HG02840 (cell line): ENCODE results near the gene ADGRB3.
"Not testable (repeated sequence)": the region's sequence is repeated elsewhere in the genome, so short reads cannot be mapped to it uniquely, and the experiment has no call there.

Experiments
- ATAC-seq: cut with Tn5 transposase; IDR thresholded peaks from one replicate; pipeline ENCODE4 v1.9.1; 2021; ENCODE audit warnings: mild to moderate bottlenecking, moderate library complexity, moderate number of reproducible peaks; ENCODE audit not compliant: unreplicated experiment, low FRiP score

ADGRB3 gene

DNA sequence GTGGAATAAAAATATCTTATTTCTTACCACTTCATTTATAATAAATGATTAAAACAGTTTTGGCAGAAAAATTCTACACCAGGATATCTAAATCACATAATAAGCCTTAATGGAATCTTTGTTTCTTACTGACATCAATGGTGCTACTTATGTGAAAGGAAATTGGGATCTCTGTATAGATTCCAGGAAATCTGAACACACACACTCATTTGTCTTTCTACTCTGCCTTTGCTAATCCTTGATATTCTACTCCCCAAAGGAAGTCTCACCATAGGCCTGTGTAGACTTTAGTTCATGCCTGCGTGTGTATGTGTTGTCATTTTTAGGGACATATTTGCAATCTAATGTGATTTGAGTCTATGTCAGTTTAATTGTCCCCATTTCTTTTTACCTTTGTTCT is 7.9 kb downstream of the ADGRB3 start:
- no peak for ATAC-seq

DNA sequence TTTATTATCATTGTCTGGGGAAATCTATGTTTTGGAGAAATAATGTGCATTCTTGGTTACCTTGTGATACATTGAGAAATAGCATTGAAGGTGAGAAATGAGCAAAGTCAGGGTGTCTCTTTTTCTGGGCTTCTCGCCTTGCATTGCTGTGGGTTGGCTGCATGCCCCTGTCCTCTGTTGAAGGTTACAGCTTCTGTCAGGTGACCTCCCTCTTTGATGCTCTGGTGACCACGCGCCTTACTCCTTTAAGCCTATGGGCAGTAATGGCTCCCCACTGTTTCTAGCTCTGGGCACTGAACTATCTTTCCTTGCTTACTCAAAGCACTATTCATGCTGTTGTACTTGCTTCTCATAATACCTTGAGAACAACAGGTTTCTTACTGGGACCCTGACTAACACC is 14.6 kb downstream of the ADGRB3 start:
- no peak for ATAC-seq

DNA sequence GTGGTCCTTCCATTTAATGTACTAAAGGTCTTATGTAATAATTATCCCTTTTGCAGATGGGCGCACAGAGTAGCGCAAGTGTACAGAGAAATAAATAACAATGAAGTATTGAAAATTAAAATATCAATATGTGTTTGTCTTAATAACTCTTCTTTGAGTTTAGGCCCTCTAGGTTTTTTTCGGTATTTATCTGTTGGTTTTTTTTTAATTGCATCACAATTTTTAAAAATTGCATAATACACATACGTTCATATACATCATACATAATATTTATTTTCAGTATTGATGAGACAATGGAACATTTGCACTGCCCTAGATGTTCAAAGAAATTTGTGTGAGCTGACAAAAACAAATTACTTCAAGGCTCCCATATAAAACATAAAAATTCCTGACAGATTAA is 15.1 kb downstream of the ADGRB3 start:
- no peak for ATAC-seq

DNA sequence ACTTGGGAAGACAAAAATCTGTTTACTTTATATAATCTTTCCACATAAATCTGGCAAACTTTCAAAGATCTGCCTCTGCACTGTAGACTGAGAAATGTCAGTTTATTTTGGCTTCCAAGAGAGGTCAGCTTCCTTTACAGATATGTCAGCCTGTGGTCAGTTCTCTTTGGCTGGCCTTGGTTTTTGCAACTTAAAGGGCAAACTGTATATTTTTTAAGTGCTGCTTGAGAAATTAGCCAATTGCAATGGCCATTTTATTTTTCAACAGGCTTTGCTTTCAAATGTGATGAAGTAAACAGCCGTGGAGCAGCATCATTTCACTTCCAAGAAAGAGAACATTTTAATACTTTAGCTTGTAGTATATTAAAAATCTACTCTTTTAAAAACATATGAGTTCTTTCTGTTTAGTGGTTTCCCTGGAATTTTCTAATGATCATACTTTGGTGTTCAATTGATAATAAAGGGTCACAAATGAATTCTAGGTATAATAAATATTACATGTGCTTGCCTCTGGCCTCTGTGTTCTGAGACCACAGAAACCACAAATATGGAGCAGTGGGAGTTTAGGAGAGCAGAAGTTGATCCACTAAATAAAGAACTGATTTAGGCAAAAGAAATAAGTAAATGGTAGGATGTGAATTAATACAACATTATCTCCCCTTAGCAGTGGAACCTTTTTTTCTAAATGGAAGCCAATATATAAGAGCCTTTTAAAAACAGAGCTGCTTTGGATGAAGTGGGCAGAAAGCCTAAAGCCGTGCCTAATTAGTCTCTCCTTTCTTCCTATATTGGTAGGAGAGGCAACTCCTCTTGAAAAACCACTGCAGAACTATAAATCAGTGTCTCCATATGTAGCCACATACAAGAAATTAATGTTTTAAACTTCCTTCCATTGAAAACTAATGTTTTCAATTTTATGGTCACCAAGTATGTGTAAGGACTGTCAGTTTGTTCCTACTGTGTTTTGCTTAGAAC is 16.2 kb downstream of the ADGRB3 start:
- ATAC-seq: no peak

DNA sequence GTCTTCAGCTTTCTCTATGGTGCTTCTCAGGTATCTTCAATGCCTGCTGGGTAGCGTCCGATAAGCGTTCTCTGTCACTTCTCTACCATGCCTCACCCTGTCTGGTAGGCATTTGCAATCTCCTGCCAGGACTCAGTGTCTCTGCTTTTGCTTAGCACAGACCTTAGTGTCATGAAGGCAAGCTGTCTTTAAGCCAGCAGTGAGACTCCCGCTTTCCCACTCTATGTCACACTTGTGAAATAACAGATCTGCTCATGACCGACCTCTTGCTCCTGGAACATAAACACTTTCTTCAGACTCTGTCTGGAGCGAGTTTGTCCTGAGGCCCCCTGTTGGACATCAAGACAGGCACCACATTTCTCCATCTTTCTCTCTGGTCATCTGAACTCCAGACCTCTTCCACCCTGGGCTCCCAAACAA is 17.0 kb downstream of the ADGRB3 start:
- no peak for ATAC-seq

DNA sequence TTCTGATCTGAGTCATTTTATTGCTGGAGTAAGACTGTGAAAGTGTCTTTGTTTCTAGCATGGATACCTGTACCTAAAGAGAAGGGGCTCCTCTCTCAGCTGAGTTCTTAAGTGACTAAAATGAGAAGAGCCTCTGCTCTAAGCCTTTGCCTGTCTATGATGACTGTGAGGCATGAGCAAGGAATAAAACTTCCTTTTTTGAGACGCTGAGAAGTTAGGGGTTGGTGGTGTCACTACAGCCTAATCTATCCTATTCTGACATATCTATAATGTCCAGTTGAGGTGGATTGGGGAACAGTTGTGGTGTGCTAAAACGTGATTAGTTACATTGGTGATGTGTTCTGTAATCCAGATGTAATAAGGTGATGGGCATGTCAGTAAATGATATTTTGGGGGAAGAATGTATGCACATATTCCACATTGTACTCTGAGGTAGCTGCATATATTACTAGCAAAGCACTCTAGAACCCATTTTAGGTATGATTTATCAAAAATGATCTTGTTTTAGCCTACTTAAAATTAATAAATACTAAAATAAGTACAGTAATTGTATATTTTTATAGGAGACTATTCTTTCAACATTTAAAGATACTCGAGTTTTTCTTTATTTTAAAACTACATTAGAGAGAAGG is 18.1 kb downstream of the ADGRB3 start:
- ATAC-seq: no peak

DNA sequence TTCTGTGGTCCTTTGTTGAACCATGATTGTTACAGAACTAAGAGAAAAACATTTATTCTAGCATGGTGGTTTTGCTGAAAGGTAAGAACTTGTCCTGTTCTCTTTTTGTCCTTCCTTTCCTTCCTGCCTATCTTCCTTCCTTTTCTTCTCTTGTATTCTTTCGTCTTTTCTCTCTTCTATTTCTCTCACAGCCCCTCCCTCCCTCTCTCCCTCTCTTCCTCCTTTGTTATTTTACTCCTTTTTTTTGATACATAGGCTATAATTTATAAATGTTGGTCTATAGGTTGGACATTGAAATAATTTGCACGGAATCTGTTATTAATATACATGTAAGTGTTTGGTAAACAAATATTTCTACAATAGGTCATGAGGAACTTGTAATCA is 18.6 kb downstream of the ADGRB3 start:
- no peak for ATAC-seq

DNA sequence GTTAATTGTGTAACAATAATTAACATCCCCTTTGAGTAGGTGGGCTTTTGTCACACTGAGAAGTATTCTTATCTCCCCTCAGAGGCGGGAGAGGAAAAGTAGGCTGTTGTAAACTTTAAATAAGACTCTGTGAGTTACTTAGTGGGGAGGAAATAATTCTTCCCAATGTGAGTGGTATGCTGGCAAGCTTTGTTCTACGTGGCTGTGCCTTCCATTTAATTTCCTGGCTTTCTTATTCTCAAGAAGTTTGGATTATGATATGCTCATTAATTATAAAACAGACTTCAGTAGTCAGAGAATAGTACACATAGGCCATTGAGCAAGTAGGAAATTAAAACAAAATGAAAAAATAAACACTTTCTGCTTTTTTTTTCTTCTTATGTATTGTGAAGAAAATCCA is 19.1 kb downstream of the ADGRB3 start:
- no peak for ATAC-seq

DNA sequence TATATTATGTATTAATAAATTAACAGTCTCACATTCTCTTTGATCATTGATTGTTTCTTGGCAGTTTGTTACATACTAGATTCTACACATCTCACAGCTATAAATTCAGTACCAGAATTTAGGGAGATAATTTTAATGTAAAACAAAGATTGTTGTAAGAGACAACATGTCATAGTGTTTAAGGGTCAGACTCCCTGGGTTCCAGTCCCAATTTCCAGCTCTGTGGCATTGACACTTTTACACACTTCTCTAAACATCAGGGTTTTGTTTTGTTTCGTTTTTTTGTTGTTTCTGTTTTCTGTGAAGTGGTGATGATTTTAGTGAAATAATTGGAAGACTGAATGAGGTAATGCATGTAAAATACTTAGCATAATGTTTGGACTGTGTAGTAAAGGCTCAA is 19.9 kb downstream of the ADGRB3 start:
- no peak for ATAC-seq

DNA sequence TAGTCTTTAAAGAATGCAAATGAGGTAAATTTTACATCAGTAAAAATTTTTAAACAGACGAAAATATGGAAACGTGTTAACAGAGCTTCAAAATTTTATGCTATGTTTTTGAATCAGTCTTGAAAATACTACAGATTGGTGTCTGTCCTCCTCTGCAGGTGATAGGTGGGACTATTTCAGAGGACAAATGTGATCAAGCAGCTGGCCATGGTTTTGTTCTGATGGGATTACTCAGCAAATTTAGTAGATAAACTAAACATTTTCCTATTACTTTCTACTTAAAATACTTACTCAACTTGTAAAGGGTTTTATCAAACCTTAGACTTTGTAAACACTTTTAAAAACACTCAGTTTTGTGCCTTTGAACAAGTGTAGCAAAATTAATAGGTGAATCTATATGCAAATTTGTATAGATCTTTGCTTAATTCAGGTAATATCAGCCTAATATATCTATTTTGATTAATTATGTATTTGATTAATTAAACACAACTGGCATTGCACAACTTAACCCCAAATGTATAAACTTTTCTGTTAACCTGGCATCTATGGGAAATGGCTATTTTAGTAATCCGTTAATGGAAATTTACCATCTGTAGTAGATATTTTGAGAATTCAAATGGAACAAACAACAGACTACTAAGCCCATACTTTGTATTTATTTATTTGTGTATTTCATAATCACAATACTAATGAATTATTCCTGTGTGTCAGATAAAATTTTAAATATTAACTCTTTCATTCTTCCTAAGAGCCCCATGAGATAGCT is 22.5 kb downstream of the ADGRB3 start:
- no peak for ATAC-seq

DNA sequence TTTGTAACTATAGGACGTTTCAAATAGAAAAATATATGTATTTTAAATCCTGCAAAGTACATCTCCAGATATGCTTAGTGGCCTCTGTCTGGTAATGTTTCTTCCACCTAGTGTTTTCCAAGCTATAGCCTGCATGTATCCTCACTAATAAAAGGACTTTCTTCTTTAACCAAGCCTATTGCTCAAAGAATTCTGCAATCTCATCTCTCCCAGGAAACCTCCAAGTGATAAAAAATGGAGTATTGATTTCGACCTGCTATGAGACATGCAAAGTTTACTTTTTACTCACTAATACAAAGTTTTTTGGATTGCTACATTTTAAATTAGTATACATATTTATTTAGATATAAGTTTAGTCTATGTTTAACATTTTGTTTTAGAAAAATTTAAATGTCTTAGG is 23.3 kb downstream of the ADGRB3 start:
- no peak for ATAC-seq

DNA sequence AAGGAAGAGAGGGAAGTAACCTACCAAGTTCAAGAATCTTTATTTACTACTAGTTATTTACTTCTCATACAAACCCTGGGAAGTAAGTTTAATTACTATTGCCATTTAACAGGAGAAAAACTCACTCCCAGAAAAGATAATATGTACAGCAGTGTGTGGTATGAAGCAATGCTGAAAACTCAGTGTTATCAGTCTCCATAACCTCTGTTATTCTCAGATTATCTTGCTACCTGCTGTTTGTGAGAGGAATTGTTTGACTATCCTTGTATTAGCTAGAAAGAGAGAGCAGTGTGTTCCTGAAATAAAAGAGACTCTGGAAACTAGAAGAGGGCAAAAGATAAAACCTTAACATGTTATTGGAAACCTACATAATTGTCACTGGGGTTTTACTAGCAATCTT is 38.2 kb downstream of the ADGRB3 start:
- no peak for ATAC-seq

DNA sequence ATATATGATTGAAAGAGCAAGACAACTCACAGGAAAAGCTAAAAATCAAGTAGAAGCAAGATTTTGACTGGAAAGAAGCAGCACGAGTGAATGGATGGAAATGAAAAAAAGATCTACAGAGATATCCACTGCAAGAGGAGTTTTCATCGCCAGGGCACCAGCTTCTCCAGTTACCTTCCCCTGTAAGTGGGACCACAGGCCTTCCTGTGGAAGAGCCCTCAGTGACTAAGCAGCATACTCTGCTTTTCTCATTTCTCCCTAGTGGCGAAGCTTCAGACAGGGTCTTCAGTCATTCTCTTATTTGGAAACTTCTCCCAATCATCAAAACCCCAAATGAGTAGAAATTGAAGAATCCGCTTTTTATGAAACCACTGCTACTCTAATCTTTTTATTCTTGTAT is 40.5 kb downstream of the ADGRB3 start:
- ATAC-seq: no peak

DNA sequence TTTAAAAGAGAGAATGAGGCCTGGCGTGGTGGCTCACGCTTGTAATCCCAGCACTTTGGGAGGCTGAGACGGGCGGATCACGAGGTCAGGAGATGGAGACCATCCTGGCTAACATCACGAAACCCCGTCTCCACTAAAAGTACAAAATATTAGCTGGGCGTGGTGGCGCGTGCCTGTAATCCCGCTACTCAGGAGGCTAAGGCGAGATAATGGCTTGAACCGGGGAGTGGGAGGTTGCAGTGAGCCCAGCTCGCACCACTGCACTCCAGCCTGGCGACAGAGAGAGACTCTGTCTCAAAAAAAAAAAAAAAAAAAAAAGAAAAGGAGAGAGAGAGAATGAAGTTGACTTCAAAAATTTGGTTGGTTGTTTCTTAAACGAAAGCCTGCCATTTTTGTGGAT is 41.0 kb downstream of the ADGRB3 start:
- not testable (repeated sequence) for ATAC-seq

DNA sequence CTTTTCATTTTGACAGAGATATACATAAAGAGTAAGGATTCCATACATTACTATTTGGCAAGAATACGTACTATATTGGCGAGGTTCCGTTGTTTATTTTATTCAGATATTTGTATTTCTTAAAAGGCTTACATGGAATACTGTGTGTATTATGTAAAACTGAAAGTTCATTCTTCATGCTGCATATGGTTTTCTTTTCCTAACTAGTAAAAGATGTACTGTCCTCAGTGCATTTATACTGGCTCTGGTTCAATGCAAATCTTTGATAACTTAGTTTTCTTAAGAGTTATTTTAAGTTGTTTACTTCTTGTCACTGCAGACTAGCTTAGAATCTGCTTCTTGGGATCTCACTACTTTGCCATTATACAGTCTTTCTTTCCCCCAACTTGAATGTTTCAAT is 42.0 kb downstream of the ADGRB3 start:
- no peak for ATAC-seq

DNA sequence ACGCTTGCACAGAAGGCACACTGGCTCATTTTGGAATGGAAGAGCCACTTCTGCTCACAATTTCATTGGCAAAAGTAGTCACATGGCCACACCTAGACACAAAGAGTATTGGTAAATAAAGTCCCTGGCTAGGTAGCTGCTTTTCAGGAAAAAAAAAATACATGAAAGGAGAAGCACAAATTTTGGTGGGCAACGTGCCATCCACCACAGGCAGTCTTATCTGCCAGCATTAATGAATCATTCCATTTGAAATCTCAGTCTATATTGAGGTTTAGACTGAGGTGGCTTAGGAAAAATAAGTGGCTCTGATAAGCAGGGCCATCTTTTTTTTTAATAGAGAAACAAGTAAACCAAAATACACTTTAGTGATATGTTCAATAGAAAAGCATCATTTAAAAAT is 44.3 kb downstream of the ADGRB3 start:
- ATAC-seq: no peak

DNA sequence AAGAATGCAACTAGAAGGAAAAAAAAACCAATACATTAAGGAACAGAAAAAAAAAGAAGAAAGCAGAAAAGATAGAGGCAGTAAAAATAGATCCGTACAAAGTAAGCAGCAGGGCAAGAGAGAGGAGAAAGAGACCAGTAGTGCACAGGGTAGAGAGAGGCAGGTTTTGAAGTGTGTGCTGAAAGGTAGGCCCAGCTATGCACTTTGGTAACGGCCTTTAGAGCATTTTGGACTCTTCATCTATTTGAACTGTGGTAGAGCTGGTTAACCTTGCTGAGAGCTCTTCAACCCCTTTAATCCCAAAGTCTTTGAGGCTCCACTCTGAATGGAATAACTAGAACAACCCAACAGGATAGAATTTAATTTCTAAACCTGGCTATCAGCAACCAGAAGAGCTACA is 45.2 kb downstream of the ADGRB3 start:
- no peak for ATAC-seq

DNA sequence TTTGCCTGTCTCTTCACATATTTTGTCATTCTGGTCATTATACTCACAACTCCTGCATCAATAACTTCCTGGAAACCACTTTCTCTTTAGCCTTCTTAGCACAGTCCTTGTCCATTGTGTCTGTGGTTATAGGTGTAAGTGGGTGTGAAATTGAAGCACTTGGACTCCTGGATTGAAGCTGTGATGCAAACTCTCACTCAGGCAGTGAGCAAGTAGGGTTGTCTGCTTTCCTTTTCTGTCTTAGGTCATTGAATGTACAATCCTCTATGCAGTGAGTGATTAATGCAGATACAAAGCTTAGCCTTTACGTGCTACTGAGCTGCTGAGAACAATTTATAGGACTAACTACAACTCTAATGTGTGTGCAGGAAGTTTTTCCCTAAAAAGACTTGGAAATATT is 54.8 kb downstream of the ADGRB3 start:
- no peak for ATAC-seq

DNA sequence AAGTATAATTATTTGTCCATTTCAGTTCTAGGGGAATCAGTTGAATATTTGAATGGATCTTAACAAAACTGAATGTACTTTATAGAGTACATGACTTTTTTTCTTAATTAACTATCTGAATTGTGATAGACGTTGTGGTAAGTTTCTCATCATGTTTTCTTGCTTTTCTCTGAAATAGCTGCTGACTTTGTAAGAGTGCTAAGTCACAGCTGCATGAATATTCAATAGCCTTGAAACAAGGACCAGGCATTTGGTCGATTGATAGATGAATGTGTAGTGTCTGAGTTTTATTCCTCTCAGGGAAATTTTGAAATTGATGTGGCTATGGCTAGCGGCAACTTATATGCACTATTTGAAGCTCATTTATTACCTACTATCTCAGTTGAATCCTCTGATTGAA is 56.0 kb downstream of the ADGRB3 start:
- ATAC-seq: no peak

DNA sequence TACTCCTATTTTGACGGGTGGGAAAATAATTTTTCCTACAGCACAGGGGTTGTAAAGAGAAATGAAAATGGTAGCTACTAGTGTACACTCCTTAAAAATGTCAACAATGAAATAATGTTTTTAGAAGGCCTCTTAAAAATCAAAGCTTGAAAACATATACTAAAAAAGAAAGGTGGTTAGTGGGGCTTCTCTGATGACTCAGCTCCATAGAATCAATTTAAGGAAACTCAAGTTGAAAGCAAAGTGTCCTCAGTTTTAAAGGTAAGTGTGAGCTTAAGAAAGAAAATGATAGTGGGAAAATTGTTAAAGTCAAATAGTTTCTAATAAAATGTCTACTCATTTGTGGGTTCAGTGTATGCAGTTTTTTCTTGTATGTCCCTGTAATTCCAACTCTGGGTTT is 58.2 kb downstream of the ADGRB3 start:
- no peak for ATAC-seq

DNA sequence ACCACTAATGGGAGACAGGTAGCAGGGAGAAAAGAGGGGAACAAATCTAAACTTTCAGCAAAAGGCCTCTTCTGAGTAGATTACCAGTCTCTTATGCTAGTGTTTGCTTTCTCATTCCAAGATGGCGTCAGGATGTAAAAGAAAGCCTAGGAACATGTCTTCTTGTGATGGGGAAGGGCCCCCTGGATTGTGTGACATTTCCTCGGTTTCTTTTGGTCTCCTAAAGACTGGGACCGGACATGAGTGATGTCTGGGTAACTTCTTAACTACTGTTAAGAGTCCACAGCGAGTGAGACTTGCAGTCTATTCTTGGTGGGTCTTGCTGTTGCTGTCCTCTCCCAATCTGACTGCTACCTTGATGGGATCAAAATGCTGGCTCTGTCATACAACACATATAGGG is 60.3 kb downstream of the ADGRB3 start:
- no peak for ATAC-seq
